ENCODE data around the gene ZNF346. TPM values are rescaled to one million over a fixed set of nuclear protein-coding genes. Genes with fewer than 3 reads are reported as not detected.
"Not testable (repeated sequence)": the region's sequence is repeated elsewhere in the genome, so short reads cannot be mapped to it uniquely, and the experiment has no call there.

ZNF346 gene
- total RNA-seq, result 10 to 100 TPM; 19.1 to 36.3 (median 27.7) TPM
- 1 to 10 TPM; 5.9 to 9.7 (median 7.3) TPM for polyA plus RNA-seq
- long read RNA-seq, donor 1, partial matches to known transcripts, result 0 of 6 reads
- long read RNA-seq, donor 1, other reads (novel, unspliced or antisense), result 0 of 6 reads
- long read RNA-seq, donor 2, partial matches to known transcripts, result 0 of 3 reads
- long read RNA-seq, donor 2, other reads (novel, unspliced or antisense), result 0 of 3 reads

- Histone ChIP-seq H3K27me3 (replicated peaks in 1 of 7) (no peaks in the 10 kb centered on the region), H3K4me1 (peaks cover 7 to 44% (median 25%) of the 10 kb centered on the region in 6 donors), H3K4me3 (peak within 1 kb of the TSS; percentile 71 to 99 (median 84)), H3K36me3 (peaks cover 0 to 20% (median 2%) of the 10 kb centered on the region in 6 donors), H3K27ac (peak within 1 kb of the TSS; percentile 83 to 92 (median 89)), H3K9me3 (no peaks in the 10 kb centered on the region)
- TF ChIP-seq POLR2A (IDR thresholded peaks at IDR 0.05) (peak in 1 of 3 donors; percentile 28), POLR2AphosphoS5 (IDR thresholded peaks at IDR 0.05) (peak; percentile 86 to 92 (median 87))
- TF ChIP-seq, protein P1, sequence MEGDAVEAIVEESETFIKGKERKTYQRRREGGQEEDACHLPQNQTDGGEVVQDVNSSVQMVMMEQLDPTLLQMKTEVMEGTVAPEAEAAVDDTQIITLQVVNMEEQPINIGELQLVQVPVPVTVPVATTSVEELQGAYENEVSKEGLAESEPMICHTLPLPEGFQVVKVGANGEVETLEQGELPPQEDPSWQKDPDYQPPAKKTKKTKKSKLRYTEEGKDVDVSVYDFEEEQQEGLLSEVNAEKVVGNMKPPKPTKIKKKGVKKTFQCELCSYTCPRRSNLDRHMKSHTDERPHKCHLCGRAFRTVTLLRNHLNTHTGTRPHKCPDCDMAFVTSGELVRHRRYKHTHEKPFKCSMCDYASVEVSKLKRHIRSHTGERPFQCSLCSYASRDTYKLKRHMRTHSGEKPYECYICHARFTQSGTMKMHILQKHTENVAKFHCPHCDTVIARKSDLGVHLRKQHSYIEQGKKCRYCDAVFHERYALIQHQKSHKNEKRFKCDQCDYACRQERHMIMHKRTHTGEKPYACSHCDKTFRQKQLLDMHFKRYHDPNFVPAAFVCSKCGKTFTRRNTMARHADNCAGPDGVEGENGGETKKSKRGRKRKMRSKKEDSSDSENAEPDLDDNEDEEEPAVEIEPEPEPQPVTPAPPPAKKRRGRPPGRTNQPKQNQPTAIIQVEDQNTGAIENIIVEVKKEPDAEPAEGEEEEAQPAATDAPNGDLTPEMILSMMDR (IDR thresholded peaks at IDR 0.05 in 8 of 11, conservative IDR thresholded peaks at IDR 0.05 in 3 of 11), result peak; percentile 30 to 81 (median 64)
- DNase-seq, result peak; percentile 96
- 0 to 1% (median 0%) methylated on average over 31 to 77 of the region's 77 CpGs for whole genome bisulfite sequencing, 5 donors
- intact Hi-C loops (cut with DNase I; ENCODE audit: low total_unique reads), result no loop called here
These were observed at the start of gene ZNF346 for GRCh38 chr5:177022386-177023302. ZNF346 (plus strand) TSS chr5:177022696; CDS start chr5:177022739, 43 bp downstream.

- intact Hi-C loops (cut with DNase I; ENCODE audit: low total_unique reads), result no loop called here
- no peak for DNase-seq
- Histone ChIP-seq H3K27me3 (replicated peaks in 1 of 7) (no peaks in the 10 kb centered on the region), H3K27ac (no peak overlapping the region), H3K36me3 (peaks cover 0 to 80% (median 48%) of the 10 kb centered on the region in 6 donors), H3K9me3 (no peaks in the 10 kb centered on the region), H3K4me1 (peaks cover 0 to 10% (median 0%) of the 10 kb centered on the region in 6 donors), H3K4me3 (no peak overlapping the region)
- WGBS, 5 donors, result 75 to 84% (median 81%) methylated on average over 3 of the region's 3 CpGs
- no peak for TF ChIP-seq POLR2AphosphoS5 (IDR thresholded peaks at IDR 0.05)
- TF ChIP-seq, protein P1 (IDR thresholded peaks at IDR 0.05 in 8 of 11, conservative IDR thresholded peaks at IDR 0.05 in 3 of 11), result no peak
- no peak for TF ChIP-seq POLR2A (IDR thresholded peaks at IDR 0.05)
These were observed 42.8 kb upstream of the ZNF346 start for GRCh38 chr5:176979669-176980068.

- DNase-seq, result no peak
- 89 to 95% (median 94%) methylated on average over 7 of the region's 7 CpGs for WGBS, 5 donors
- intact Hi-C loops (cut with DNase I; ENCODE audit: low total_unique reads), result no loop called here
- H3K9me3 ChIP-seq, result no peaks in the 10 kb centered on the region
- H3K4me3 ChIP-seq, result no peak overlapping the region
- H3K27me3 ChIP-seq (replicated peaks in 1 of 7), result no peaks in the 10 kb centered on the region
- H3K36me3 ChIP-seq, result peaks cover 0 to 70% (median 42%) of the 10 kb centered on the region in 6 donors
- TF ChIP-seq, protein P1 (IDR thresholded peaks at IDR 0.05 in 8 of 11, conservative IDR thresholded peaks at IDR 0.05 in 3 of 11), result no peak
- H3K4me1 ChIP-seq, result peaks cover 8 to 22% (median 10%) of the 10 kb centered on the region in 6 donors
- H3K27ac ChIP-seq, result no peak overlapping the region
These were observed 41.7 kb upstream of the ZNF346 start for GRCh38 chr5:176980818-176981217.

- peaks cover 11 to 45% (median 22%) of the 10 kb centered on the region in 6 donors for H3K4me1 ChIP-seq
- intact Hi-C loops (cut with DNase I; ENCODE audit: low total_unique reads); H3K27me3 ChIP-seq (replicated peaks in 1 of 7); H3K9me3 ChIP-seq; H3K27ac ChIP-seq; H3K4me3 ChIP-seq; DNase-seq: not testable (repeated sequence)
- 86 to 89% (median 88%) methylated on average over 10 to 13 of the region's 13 CpGs for WGBS, 5 donors
- peaks cover 0 to 54% (median 39%) of the 10 kb centered on the region in 6 donors for H3K36me3 ChIP-seq
These were observed 39.4 kb upstream of the ZNF346 start for GRCh38 chr5:176983112-176983511.

DNA sequence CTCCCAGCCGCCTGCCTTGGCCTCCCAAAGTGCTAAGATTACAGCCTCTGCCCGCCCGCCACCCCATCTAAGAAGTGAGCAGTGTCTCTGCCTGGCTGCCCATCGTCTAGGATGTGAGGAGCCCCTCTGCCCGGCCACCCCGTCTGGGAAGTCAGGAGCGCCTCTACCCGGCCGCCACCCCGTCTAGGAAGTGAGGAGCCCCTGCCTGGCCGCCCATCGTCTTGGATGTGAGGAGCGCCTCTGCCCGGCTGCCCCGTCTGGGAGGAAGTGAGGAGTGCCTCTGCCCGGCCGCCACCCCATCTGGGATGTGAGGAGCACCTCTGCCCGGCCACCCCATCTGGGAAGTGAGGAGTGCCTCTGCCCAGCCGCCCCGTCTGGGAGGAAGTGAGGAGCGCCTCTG is 38.9 kb upstream of the ZNF346 start:
- peaks cover 11 to 50% (median 25%) of the 10 kb centered on the region in 6 donors for H3K4me1 ChIP-seq
- WGBS, 5 donors, result 95 to 97% (median 97%) methylated on average over 5 to 21 of the region's 21 CpGs
- DNase-seq; H3K27me3 ChIP-seq (replicated peaks in 1 of 7); intact Hi-C loops (cut with DNase I; ENCODE audit: low total_unique reads); H3K4me3 ChIP-seq; H3K9me3 ChIP-seq; H3K27ac ChIP-seq: not testable (repeated sequence)
- H3K36me3 ChIP-seq, result peaks cover 0 to 51% (median 38%) of the 10 kb centered on the region in 6 donors

GRCh38 chr5:176984176-176984575 is 38.3 kb upstream of the ZNF346 start:
- intact Hi-C loops (cut with DNase I; ENCODE audit: low total_unique reads), result not testable (repeated sequence)
- 95 to 99% (median 98%) methylated on average over 11 to 28 of the region's 28 CpGs for WGBS, 5 donors

More at GRCh38 chr5:176984176-176984575, 38.3 kb upstream of the ZNF346 start:
- H3K27ac ChIP-seq; H3K27me3 ChIP-seq (replicated peaks in 1 of 7); H3K9me3 ChIP-seq; H3K4me3 ChIP-seq; DNase-seq: not testable (repeated sequence)
- peaks cover 11 to 55% (median 27%) of the 10 kb centered on the region in 6 donors for H3K4me1 ChIP-seq
- peaks cover 0 to 45% (median 34%) of the 10 kb centered on the region in 6 donors for H3K36me3 ChIP-seq

All from spleen (tissue), 13 donors.